Measurements from ENCODE around the gene CRELD2.

- no peak for TF ChIP-seq CTCF (IDR thresholded peaks at IDR 0.05)
- no peak for TF ChIP-seq EP300 (IDR thresholded peaks at IDR 0.05)
Measured at GRCh38 chr22:49951678-49951985, 33.2 kb downstream of the CRELD2 start.

Data from stomach (tissue), 4 donors.